Natural killer cell treated with Interleukin-12 subunit alpha and Interleukin-12 subunit beta and Interleukin-15 and Interleukin-18, amount 100 ng/mL, for 72 hours (primary cell): Measurements from ENCODE around the gene PCGF6. TPM values are rescaled to one million over a fixed set of nuclear protein-coding genes. Genes with fewer than 3 reads are reported as not detected.

Source experiments
- ATAC-seq, 2 donors: fragments of 150-1000 bp; cut with Tn5 transposase in 1 of 2; sonication (Bioruptor Pico), chemical (Tn5 transposase) in 1 of 2; 2 replicates each; pipeline ENCODE4 v1.10.0; 2021
- DNase-seq: peaks from one replicate; pipeline ENCODE4 v3.0.0; 2022; ENCODE audit warnings: low spot score
- H3K27ac Mint-ChIP-seq, 2 donors: 1 replicate in 1 of 2; 2 replicates in 1 of 2; pipeline ENCODE4 v1.8.0; 2022; ENCODE audit warnings: mixed read lengths in 2 of 2, mild to moderate bottlenecking in 1 of 2, moderate library complexity in 1 of 2
- H3K27me3 Mint-ChIP-seq, 2 donors: 1 replicate in 1 of 2; 2 replicates in 1 of 2; pipeline ENCODE4 v1.8.0; 2022; ENCODE audit warnings: mixed read lengths in 2 of 2
- H3K36me3 Mint-ChIP-seq: one replicate; pipeline ENCODE4 v1.8.0; 2022; ENCODE audit warnings: mixed read lengths
- H3K4me1 Mint-ChIP-seq, 2 donors: 1 replicate in 1 of 2; 2 replicates in 1 of 2; pipeline ENCODE4 v1.8.0; 2022; ENCODE audit warnings: low read depth in 2 of 2, mixed read lengths in 2 of 2, mild to moderate bottlenecking in 1 of 2
- H3K4me3 Mint-ChIP-seq: one replicate; pipeline ENCODE4 v1.8.0; 2022; ENCODE audit warnings: mixed read lengths
- H3K9me3 Mint-ChIP-seq: 2 replicates; pipeline ENCODE4 v1.8.0; 2022; ENCODE audit warnings: mixed read lengths
- total RNA-seq, 2 donors: library from RNA; stranded (reverse); gene quantifications; one replicate each; pipeline ENCODE4 v1.2.3, GENCODE V29; 2022

PCGF6 gene
- total RNA-seq, 2 donors from 2014 or later, result 12.2 to 19.0 TPM

DNA sequence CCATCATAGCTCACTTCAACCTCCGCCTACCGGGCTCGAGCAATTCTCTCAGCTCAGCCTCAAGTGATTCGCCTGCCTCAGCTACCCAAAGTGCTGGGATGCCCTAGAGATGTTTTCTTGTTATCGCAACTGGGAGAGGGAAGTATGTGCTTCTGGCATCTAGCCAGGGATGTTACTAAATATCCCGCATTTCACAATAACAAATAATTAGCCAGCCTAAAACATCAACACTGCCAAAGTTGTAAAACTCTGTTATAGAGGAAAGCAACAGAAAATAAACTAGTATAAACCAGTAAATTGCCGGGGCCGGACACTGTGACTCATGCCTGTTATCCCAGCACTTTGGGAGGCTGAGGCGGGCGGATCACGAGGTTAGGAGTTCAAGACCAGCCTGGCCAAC, 66.8 kb downstream of the PCGF6 start:
- ATAC-seq (no peak), DNase-seq (no peak)
- H3K4me3 Mint-ChIP-seq, result no peak overlapping the region
- H3K27me3 Mint-ChIP-seq, result peaks cover 39 to 68% of the 10 kb centered on the region in 2 donors
- peaks cover under 1% of the 10 kb centered on the region for H3K36me3 Mint-ChIP-seq
- no peaks in the 10 kb centered on the region for H3K4me1 Mint-ChIP-seq
- H3K27ac Mint-ChIP-seq, result no peak overlapping the region
- H3K9me3 Mint-ChIP-seq, result peaks cover under 1% of the 10 kb centered on the region

- Mint-ChIP-seq H3K4me1 (peaks cover 0 to 4% of the 10 kb centered on the region in 2 donors), H3K27me3 (peaks cover 43 to 65% of the 10 kb centered on the region in 2 donors), H3K27ac (no peak overlapping the region), H3K9me3 (peaks cover 5% of the 10 kb centered on the region), H3K36me3 (peaks cover 7% of the 10 kb centered on the region), H3K4me3 (no peak overlapping the region)
- DNase-seq (no peak), ATAC-seq (no peak)
These were observed 68.0 kb downstream of the PCGF6 start for GRCh38 chr10:103282961-103283360.

DNA sequence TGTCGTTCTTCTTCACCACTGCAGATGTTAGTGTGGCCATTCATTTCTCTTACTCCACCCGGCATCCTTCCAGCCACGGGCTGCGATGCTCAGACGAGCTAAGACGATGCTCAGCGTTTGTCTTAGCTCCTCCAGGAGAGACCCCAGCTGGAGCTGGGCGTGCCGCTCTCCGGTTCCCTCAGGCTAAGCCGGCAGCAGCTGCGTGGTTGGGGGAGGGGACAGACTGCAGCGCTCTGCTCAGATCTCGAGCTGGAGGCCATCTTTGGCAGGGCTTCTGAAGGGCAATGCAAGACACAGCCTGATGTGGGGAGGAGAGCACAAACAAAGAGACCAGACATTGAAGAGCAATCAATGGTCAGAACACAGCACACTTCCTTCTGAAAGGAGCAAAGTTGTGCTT, 69.2 kb downstream of the PCGF6 start:
- no peak for DNase-seq
- Mint-ChIP-seq H3K4me1 (peaks cover 0 to 4% of the 10 kb centered on the region in 2 donors), H3K27ac (no peak overlapping the region), H3K9me3 (peaks cover 5% of the 10 kb centered on the region), H3K4me3 (no peak overlapping the region), H3K36me3 (peaks cover 7% of the 10 kb centered on the region), H3K27me3 (peaks cover 39 to 60% of the 10 kb centered on the region in 2 donors)
- no peak for ATAC-seq

DNA sequence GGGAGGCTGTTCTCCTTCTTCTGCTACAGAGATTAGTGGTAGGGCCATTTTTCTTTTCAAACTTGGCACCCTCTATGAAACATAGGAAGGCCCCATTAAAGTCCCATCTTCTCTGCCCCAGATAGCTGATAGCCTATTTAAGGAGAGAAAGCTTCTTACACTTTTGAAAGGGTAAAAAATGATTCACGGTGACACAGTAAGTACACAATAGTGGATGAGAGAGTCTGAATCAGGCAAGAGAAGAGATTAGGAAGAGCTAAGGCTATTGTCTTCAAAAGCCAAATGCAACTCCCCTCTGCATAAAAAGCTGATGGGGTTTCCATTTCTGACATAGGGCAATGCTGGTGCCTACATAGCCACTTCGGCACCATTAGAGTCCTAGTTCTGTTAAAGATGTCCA, 70.4 kb downstream of the PCGF6 start:
- ATAC-seq, result no peak
- H3K27me3 Mint-ChIP-seq, result peaks cover 43 to 61% of the 10 kb centered on the region in 2 donors
- DNase-seq, result no peak
- H3K4me3 Mint-ChIP-seq, result no peak overlapping the region
- peaks cover 7% of the 10 kb centered on the region for H3K36me3 Mint-ChIP-seq
- peaks cover 5% of the 10 kb centered on the region for H3K9me3 Mint-ChIP-seq
- peaks cover 0 to 4% of the 10 kb centered on the region in 2 donors for H3K4me1 Mint-ChIP-seq
- no peak overlapping the region for H3K27ac Mint-ChIP-seq

GRCh38 chr10:103280031-103280430, 70.9 kb downstream of the PCGF6 start:
- Mint-ChIP-seq H3K4me3 (no peak overlapping the region), H3K36me3 (peaks cover 7% of the 10 kb centered on the region), H3K9me3 (peaks cover 5% of the 10 kb centered on the region), H3K27me3 (peaks cover 48 to 66% of the 10 kb centered on the region in 2 donors), H3K27ac (no peak overlapping the region), H3K4me1 (peaks cover 0 to 4% of the 10 kb centered on the region in 2 donors)
- DNase-seq (no peak), ATAC-seq (no peak)

DNA sequence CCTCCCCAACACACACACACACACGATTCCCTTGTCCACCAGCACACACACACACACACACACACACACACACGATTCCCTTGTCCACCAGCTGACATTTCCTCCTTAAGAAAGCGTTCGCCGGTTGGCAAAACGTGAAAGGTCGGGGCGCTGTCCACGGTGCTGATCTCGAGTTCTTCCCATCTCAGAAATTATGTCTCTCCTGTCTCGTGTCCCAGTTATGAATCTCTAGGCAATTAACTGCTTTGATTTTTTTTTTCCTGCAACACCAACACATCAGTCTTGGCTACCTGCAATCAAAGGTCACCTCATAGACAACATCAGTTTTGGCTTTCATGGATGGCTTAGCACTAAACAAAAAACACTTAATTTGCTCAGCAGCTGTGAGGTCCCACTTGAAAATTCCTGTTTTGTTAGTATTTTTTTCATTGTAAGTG, 72.1 kb downstream of the PCGF6 start:
- DNase-seq, result no peak
- peaks cover 0 to 4% of the 10 kb centered on the region in 2 donors for H3K4me1 Mint-ChIP-seq
- H3K27me3 Mint-ChIP-seq, result peaks cover 48 to 66% of the 10 kb centered on the region in 2 donors
- peak overlapping the region; percentile 55 for H3K4me3 Mint-ChIP-seq
- H3K9me3 Mint-ChIP-seq, result peaks cover 5% of the 10 kb centered on the region
- no peak for ATAC-seq
- H3K36me3 Mint-ChIP-seq, result peaks cover 7% of the 10 kb centered on the region
- H3K27ac Mint-ChIP-seq, result no peak overlapping the region

GRCh38 chr10:103278537-103278823, 72.5 kb downstream of the PCGF6 start:
- H3K4me3 Mint-ChIP-seq, result peak overlapping the region; percentile 55
- H3K36me3 Mint-ChIP-seq, result peaks cover 7% of the 10 kb centered on the region
- H3K9me3 Mint-ChIP-seq, result peaks cover 5% of the 10 kb centered on the region
- ATAC-seq (no peak), DNase-seq (no peak)
- peaks cover 0 to 4% of the 10 kb centered on the region in 2 donors for H3K4me1 Mint-ChIP-seq
- peaks cover 51 to 66% of the 10 kb centered on the region in 2 donors for H3K27me3 Mint-ChIP-seq
- no peak overlapping the region for H3K27ac Mint-ChIP-seq

- peaks cover 49 to 61% of the 10 kb centered on the region in 2 donors for H3K27me3 Mint-ChIP-seq
- H3K9me3 Mint-ChIP-seq, result peaks cover 5% of the 10 kb centered on the region
- peaks cover 7% of the 10 kb centered on the region for H3K36me3 Mint-ChIP-seq
- H3K27ac Mint-ChIP-seq, result no peak overlapping the region
- DNase-seq, result no peak
- H3K4me3 Mint-ChIP-seq, result no peak overlapping the region
- H3K4me1 Mint-ChIP-seq, result peaks cover 0 to 4% of the 10 kb centered on the region in 2 donors
- no peak for ATAC-seq
These were observed 73.0 kb downstream of the PCGF6 start for GRCh38 chr10:103277713-103278536.

DNA sequence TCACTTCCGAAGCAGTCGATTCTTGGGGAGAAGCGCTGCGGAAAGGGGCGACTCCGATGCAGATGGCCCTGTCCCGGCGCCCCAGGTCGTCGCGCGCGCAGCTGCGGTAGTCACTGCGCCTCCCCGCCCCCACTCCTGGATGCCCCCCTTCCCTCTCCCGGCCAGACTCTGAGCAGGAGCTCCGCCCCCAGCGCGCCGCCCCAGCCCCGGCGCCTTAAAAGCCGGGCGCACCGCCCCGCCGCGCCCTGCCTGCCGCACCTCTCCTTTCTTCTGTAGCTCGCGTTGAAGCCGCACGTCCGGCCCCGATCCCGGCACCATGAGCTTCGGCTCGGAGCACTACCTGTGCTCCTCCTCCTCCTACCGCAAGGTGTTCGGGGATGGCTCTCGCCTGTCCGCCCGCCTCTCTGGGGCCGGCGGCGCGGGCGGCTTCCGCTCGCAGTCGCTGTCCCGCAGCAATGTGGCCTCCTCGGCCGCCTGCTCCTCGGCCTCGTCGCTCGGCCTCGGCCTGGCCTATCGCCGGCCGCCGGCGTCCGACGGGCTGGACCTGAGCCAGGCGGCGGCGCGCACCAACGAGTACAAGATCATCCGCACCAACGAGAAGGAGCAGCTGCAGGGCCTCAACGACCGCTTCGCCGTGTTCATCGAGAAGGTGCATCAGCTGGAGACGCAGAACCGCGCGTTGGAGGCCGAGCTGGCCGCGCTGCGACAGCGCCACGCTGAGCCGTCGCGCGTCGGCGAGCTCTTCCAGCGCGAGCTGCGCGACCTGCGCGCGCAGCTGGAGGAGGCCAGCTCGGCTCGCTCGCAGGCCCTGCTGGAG, 73.8 kb downstream of the PCGF6 start, which contains the start of gene INA:
INA (plus strand) TSS at position 243 of the 817 bp plus-strand sequence; CDS start at position 317, 74 bp downstream.
- peak; percentile 55 to 68 for ATAC-seq
- H3K27me3 Mint-ChIP-seq, result peaks cover 49 to 52% of the 10 kb centered on the region in 2 donors
- no peak for DNase-seq
- H3K4me3 Mint-ChIP-seq, result peak within 1 kb of the TSS; percentile 30
- peaks cover 5% of the 10 kb centered on the region for H3K9me3 Mint-ChIP-seq
- peaks cover 0 to 4% of the 10 kb centered on the region in 2 donors for H3K4me1 Mint-ChIP-seq
- H3K27ac Mint-ChIP-seq, result no peak within 1 kb of the TSS
- peaks cover 7% of the 10 kb centered on the region for H3K36me3 Mint-ChIP-seq

GRCh38 chr10:103276251-103276895, 74.6 kb downstream of the PCGF6 start:
- Mint-ChIP-seq H3K9me3 (peaks cover 5% of the 10 kb centered on the region), H3K4me3 (no peak overlapping the region), H3K27me3 (peaks cover 45 to 46% of the 10 kb centered on the region in 2 donors)

GRCh38 chr10:103273041-103273441, 77.9 kb downstream of the PCGF6 start:
- Mint-ChIP-seq H3K36me3 (no peaks in the 10 kb centered on the region), H3K27ac (no peak overlapping the region), H3K9me3 (no peaks in the 10 kb centered on the region), H3K4me3 (no peak overlapping the region), H3K4me1 (no peaks in the 10 kb centered on the region), H3K27me3 (peaks cover 30 to 32% of the 10 kb centered on the region in 2 donors)
- DNase-seq (no peak), ATAC-seq (no peak)

More at GRCh38 chr10:103276251-103276895, 74.6 kb downstream of the PCGF6 start:
- Mint-ChIP-seq H3K4me1 (peaks cover 0 to 4% of the 10 kb centered on the region in 2 donors), H3K36me3 (peaks cover 7% of the 10 kb centered on the region), H3K27ac (no peak overlapping the region)
- ATAC-seq, result no peak
- DNase-seq, result no peak

DNA sequence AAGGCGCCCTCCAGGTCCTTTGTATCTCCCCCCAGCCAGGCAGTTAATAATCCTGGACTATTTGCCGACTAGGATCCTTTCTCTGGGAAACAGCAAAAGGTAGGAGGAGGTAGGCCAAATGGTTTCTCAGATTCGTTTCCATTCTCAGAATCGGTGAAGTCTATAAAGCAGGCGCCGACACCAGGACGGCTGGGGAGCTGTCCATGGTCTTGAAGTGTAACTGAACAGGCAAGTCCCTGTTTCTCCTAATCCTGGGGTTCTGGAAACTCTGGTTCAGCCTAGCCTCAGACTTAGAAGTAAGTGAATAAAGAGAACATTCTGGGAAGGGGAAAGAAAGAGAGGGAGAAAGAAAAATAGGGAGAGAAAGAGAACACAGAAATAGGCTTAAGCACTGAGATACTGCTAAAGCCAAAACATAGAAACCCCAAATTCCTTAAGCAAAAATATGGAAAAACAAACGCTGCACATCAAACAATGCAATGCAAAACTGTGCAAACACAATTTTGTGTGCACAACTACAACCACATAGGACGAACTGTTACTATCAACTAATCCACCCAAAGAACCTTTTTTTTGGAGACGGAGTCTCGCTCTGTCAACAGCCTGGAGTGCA, 85.1 kb downstream of the PCGF6 start:
- Mint-ChIP-seq H3K9me3 (no peaks in the 10 kb centered on the region), H3K27ac (no peak overlapping the region), H3K36me3 (no peaks in the 10 kb centered on the region), H3K4me3 (no peak overlapping the region), H3K27me3 (peaks cover 30 to 37% of the 10 kb centered on the region in 2 donors), H3K4me1 (no peaks in the 10 kb centered on the region)
- no peak for ATAC-seq
- no peak for DNase-seq

GRCh38 chr10:103262229-103262628, 88.7 kb downstream of the PCGF6 start:
- no peak for ATAC-seq
- Mint-ChIP-seq H3K9me3 (no peaks in the 10 kb centered on the region), H3K4me3 (no peak overlapping the region), H3K27me3 (peaks cover 17 to 29% of the 10 kb centered on the region in 2 donors), H3K4me1 (no peaks in the 10 kb centered on the region), H3K27ac (no peak overlapping the region), H3K36me3 (no peaks in the 10 kb centered on the region)
- DNase-seq, result no peak
